ENCODE data around the gene RPS15.
"Not testable (repeated sequence)": the region's sequence is repeated elsewhere in the genome, so short reads cannot be mapped to it uniquely, and the experiment has no call there.

Gene RPS15

DNA sequence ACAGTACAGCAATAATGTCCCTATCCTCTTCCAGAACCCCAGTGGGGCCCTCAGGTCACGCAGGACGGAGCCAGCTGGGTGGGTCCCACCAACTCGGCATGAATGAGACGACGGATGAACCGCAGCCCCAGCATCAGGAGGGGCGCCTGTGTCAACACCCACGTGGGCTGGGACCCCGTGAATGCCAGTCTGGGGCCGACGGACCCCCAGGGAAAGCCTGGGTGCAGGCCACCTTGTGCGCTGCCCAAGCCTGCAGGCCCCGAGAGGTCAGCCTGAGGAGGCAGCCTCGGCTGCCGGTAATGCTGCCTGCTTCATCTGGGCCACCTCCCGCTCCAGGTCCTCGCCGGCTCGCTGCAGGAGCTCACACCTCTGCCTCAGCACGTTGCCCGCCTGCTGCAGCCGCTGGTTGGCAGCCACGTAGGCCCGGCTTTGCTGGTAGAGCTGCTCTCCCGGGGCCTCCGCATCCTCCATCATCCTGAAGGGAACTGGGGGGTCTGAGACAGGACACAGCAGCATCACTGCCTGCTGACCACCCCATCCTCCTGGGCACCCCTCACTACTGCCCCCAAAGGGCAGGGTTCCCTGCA is 36.7 kb downstream of the RPS15 start:
- TF ChIP-seq, protein P1, sequence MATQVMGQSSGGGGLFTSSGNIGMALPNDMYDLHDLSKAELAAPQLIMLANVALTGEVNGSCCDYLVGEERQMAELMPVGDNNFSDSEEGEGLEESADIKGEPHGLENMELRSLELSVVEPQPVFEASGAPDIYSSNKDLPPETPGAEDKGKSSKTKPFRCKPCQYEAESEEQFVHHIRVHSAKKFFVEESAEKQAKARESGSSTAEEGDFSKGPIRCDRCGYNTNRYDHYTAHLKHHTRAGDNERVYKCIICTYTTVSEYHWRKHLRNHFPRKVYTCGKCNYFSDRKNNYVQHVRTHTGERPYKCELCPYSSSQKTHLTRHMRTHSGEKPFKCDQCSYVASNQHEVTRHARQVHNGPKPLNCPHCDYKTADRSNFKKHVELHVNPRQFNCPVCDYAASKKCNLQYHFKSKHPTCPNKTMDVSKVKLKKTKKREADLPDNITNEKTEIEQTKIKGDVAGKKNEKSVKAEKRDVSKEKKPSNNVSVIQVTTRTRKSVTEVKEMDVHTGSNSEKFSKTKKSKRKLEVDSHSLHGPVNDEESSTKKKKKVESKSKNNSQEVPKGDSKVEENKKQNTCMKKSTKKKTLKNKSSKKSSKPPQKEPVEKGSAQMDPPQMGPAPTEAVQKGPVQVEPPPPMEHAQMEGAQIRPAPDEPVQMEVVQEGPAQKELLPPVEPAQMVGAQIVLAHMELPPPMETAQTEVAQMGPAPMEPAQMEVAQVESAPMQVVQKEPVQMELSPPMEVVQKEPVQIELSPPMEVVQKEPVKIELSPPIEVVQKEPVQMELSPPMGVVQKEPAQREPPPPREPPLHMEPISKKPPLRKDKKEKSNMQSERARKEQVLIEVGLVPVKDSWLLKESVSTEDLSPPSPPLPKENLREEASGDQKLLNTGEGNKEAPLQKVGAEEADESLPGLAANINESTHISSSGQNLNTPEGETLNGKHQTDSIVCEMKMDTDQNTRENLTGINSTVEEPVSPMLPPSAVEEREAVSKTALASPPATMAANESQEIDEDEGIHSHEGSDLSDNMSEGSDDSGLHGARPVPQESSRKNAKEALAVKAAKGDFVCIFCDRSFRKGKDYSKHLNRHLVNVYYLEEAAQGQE (IDR thresholded peaks at IDR 0.05; ENCODE audit: insufficient replicate concordance, low read depth), result no peak
- TF ChIP-seq GABPA (IDR thresholded peaks at IDR 0.05; ENCODE audit: low read depth) (no peak), SPI1 (IDR thresholded peaks at IDR 0.05; ENCODE audit: borderline replicate concordance, low read depth) (no peak), POLR2AphosphoS5 (IDR thresholded peaks at IDR 0.05; ENCODE audit: low read depth) (no peak)
- TF ChIP-seq, protein P2, sequence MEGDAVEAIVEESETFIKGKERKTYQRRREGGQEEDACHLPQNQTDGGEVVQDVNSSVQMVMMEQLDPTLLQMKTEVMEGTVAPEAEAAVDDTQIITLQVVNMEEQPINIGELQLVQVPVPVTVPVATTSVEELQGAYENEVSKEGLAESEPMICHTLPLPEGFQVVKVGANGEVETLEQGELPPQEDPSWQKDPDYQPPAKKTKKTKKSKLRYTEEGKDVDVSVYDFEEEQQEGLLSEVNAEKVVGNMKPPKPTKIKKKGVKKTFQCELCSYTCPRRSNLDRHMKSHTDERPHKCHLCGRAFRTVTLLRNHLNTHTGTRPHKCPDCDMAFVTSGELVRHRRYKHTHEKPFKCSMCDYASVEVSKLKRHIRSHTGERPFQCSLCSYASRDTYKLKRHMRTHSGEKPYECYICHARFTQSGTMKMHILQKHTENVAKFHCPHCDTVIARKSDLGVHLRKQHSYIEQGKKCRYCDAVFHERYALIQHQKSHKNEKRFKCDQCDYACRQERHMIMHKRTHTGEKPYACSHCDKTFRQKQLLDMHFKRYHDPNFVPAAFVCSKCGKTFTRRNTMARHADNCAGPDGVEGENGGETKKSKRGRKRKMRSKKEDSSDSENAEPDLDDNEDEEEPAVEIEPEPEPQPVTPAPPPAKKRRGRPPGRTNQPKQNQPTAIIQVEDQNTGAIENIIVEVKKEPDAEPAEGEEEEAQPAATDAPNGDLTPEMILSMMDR (IDR thresholded peaks at IDR 0.05; ENCODE audit: insufficient read depth, low read length), result no peak
- H3K27ac ChIP-seq (replicated peaks), result no peak overlapping the region
- no peak overlapping the region for H3K4me3 ChIP-seq (replicated peaks; ENCODE audit: insufficient read depth, low read length)
- DNase-seq (ENCODE audit: low read depth in 1 of 2, low spot score in 1 of 2), result no peak
- H3K27me3 ChIP-seq (ENCODE audit: insufficient read depth, poor library complexity, severe bottlenecking), result peaks cover 25% of the 10 kb centered on the region

DNA sequence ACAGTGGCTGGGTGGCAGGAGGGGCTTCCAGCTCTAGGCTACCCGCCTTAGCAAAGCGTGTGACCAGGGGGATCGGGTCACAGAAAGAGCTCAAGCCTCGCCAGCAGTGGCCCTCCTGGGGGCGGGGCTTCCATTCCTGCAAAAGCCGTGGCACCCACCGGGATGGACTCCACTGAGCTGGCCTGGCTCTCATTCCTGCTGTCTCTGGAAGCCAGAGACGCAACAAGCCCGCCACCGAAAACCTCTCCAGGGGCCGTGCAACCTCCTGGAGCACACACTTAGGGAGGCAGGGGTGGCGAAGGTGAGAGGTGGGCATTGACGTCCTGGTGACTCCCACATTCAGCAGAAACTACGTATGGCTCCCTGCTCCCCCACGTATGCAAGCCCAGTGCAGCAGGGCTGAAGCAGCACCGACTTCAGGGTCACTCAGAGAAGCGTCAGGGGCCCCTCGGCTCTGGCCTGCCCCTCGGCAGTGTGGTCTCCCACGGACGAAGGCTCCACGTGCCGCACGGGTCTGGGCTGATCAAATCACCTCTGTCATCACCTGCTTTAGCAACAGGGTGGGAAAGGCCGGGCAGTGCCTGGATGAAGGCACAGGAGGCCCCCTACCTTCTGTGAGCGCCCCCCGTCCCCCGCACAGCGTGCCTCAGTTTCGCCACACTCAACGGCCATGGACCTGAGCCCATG is 37.7 kb downstream of the RPS15 start:
- no peak overlapping the region for H3K4me3 ChIP-seq (replicated peaks; ENCODE audit: insufficient read depth, low read length)
- no peak for DNase-seq (ENCODE audit: low read depth in 1 of 2, low spot score in 1 of 2)
- TF ChIP-seq, protein P2 (IDR thresholded peaks at IDR 0.05; ENCODE audit: insufficient read depth, low read length), result no peak
- TF ChIP-seq SPI1 (IDR thresholded peaks at IDR 0.05; ENCODE audit: borderline replicate concordance, low read depth) (no peak), GABPA (IDR thresholded peaks at IDR 0.05; ENCODE audit: low read depth) (no peak), POLR2AphosphoS5 (IDR thresholded peaks at IDR 0.05; ENCODE audit: low read depth) (no peak)
- TF ChIP-seq, protein P1 (IDR thresholded peaks at IDR 0.05; ENCODE audit: insufficient replicate concordance, low read depth), result no peak
- peaks cover 15% of the 10 kb centered on the region for H3K27me3 ChIP-seq (ENCODE audit: insufficient read depth, poor library complexity, severe bottlenecking)
- H3K27ac ChIP-seq (replicated peaks), result no peak overlapping the region

DNA sequence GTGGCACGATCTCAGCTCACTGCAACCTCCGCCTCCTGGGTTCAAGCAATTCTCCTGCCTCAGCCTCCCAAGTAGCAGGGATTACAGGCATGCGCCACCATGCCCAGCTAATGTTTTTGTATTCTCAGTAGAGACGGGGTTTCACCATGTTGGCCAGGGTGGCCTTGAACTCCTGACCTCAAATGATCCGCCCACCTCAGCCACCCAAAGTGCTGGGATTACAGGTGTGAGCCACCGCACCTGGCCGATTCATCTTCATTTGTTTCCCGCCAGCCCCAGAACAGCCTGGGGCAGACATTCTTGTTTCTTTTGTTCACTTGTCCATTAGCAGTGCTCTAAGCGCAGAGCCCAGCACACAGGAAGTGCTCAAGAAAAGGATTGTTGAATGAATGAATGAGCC is 38.9 kb downstream of the RPS15 start:
- not testable (repeated sequence) for H3K27me3 ChIP-seq (ENCODE audit: insufficient read depth, poor library complexity, severe bottlenecking); H3K4me3 ChIP-seq (replicated peaks; ENCODE audit: insufficient read depth, low read length); DNase-seq (ENCODE audit: low read depth in 1 of 2, low spot score in 1 of 2); H3K27ac ChIP-seq (replicated peaks)

- H3K4me3 ChIP-seq (replicated peaks; ENCODE audit: insufficient read depth, low read length), result peak within 1 kb of the TSS; percentile 99
- TF ChIP-seq, protein P1 (IDR thresholded peaks at IDR 0.05; ENCODE audit: insufficient replicate concordance, low read depth), result peak; percentile 33
- peak; percentile 78 for TF ChIP-seq GABPA (IDR thresholded peaks at IDR 0.05; ENCODE audit: low read depth)
- peak; percentile 20; the same call in 1 of the 2 replicates for TF ChIP-seq SPI1 (IDR thresholded peaks at IDR 0.05; ENCODE audit: borderline replicate concordance, low read depth)
- TF ChIP-seq, protein P2 (IDR thresholded peaks at IDR 0.05; ENCODE audit: insufficient read depth, low read length), result no peak
- TF ChIP-seq POLR2AphosphoS5 (IDR thresholded peaks at IDR 0.05; ENCODE audit: low read depth), result peak; percentile 78; the same call in 1 of the 2 replicates
- H3K27ac ChIP-seq (replicated peaks), result peak within 1 kb of the TSS; percentile 81
- H3K27me3 ChIP-seq (ENCODE audit: insufficient read depth, poor library complexity, severe bottlenecking), result no peaks in the 10 kb centered on the region
- DNase-seq (ENCODE audit: low read depth in 1 of 2, low spot score in 1 of 2), result peak; percentile 92 to 96
Observed at GRCh38 chr19:1478934-1479707, 40.9 kb downstream of the RPS15 start, which contains the start of gene C19orf25. C19orf25 (minus strand) TSS chr19:1479215; CDS start chr19:1478903, 312 bp downstream.

All from HL-60 (cell line).